IMR-90 (cell line): ENCODE data around the gene NKAIN2. TPM values are rescaled to one million over a fixed set of nuclear protein-coding genes. Genes with fewer than 3 reads are reported as not detected.

Source experiments
- ATAC-seq: fragments of 200-7000 bp; cut with Tn5 transposase; 2 replicates; pipeline ENCODE4 v1.9.1; 2020; ENCODE audit warnings: low read depth, mild to moderate bottlenecking, moderate library complexity
- BruUV-seq: library from RNA; stranded (reverse); fragments of 400-500 nt; replicated peaks from 2 replicates; lab custom pipeline; 2021; lab: Mats Ljungman, UMichigan
- CTCF ChIA-PET: fragments of 300-600 bp; formaldehyde crosslinking; extraction: SDS; loops from one replicate; lab custom pipeline; 2021; ENCODE audit warnings: antibody characterized with exemption; lab: Yijun Ruan, JAX
- POLR2A ChIA-PET: fragments of 300-600 bp; sonication (Branson Sonifier 250); formaldehyde crosslinking; loops from one replicate; lab custom pipeline; 2022; ENCODE audit warnings: antibody characterized with exemption; ENCODE audit not compliant: unreplicated experiment; lab: Charles Lee
- DNase-seq: peaks from one replicate; pipeline ENCODE4 v3.0.0; 2013
- H2AFZ ChIP-seq: replicated peaks from 2 replicates; pipeline ENCODE3; 2013; ENCODE audit warnings: low read length, mild to moderate bottlenecking; ENCODE audit not compliant: poor library complexity
- H2AK5ac ChIP-seq: 2 replicates; pipeline ENCODE4 v1.6.1; 2013; ENCODE audit warnings: low read depth, low read length, inconsistent platforms
- H2AK9ac ChIP-seq: replicated peaks from 2 replicates; pipeline ENCODE3; 2013; ENCODE audit warnings: mild to moderate bottlenecking, low read depth, low read length, moderate library complexity; ENCODE audit not compliant: poor library complexity
- H2BK120ac ChIP-seq: 2 replicates; pipeline ENCODE4 v1.6.1; 2013; ENCODE audit warnings: low read depth, low read length, inconsistent platforms
- H2BK15ac ChIP-seq: 3 replicates; pipeline ENCODE4 v1.6.1; 2013; ENCODE audit warnings: low read depth, low read length, inconsistent platforms
- H2BK20ac ChIP-seq: 2 replicates; pipeline ENCODE4 v1.6.1; 2013; ENCODE audit warnings: low read depth, mild to moderate bottlenecking, inconsistent platforms, low read length, moderate library complexity
- H2BK5ac ChIP-seq: 2 replicates; pipeline ENCODE4 v1.6.1; 2013; ENCODE audit warnings: mild to moderate bottlenecking, low read depth, low read length, inconsistent platforms; ENCODE audit not compliant: poor library complexity, severe bottlenecking
- H3K14ac ChIP-seq: replicated peaks from 2 replicates; pipeline ENCODE4 v1.6.1; 2013; ENCODE audit warnings: low read depth, low read length, inconsistent platforms
- H3K18ac ChIP-seq: 2 replicates; pipeline ENCODE4 v1.6.1; 2013; ENCODE audit warnings: low read depth, low read length, control low read depth
- H3K23ac ChIP-seq: 2 replicates; pipeline ENCODE4 v1.6.1; 2013; ENCODE audit warnings: low read depth, low read length, inconsistent platforms
- H3K27ac ChIP-seq: 2 replicates; pipeline ENCODE4 v1.5.1; 2013; ENCODE audit warnings: mild to moderate bottlenecking, control low read depth, low read length; ENCODE audit not compliant: insufficient read depth
- H3K27me3 ChIP-seq: 2 replicates; pipeline ENCODE4 v1.6.1; 2013; ENCODE audit warnings: low read length; ENCODE audit not compliant: control insufficient read depth, insufficient read depth
- H3K36me3 ChIP-seq: 2 replicates; pipeline ENCODE4 v1.6.1; 2013; ENCODE audit warnings: low read length, mixed read lengths; ENCODE audit not compliant: control insufficient read depth, insufficient read depth
- H3K4ac ChIP-seq: 2 replicates; pipeline ENCODE4 v1.6.1; 2013; ENCODE audit warnings: low read depth, low read length, inconsistent platforms
- H3K4me1 ChIP-seq: 2 replicates; pipeline ENCODE4 v1.6.1; 2013; ENCODE audit warnings: low read length, mixed read lengths; ENCODE audit not compliant: control insufficient read depth, insufficient read depth
- H3K4me2 ChIP-seq: 2 replicates; pipeline ENCODE4 v1.6.1; 2013; ENCODE audit warnings: low read depth, mild to moderate bottlenecking, control low read depth, low read length, moderate library complexity
- H3K4me3 ChIP-seq: 2 replicates; pipeline ENCODE4 v1.5.1; 2013; ENCODE audit warnings: low read depth, mild to moderate bottlenecking, control low read depth, low read length, moderate library complexity; ENCODE audit not compliant: insufficient read depth
- H3K56ac ChIP-seq: 2 replicates; pipeline ENCODE4 v1.6.1; 2013; ENCODE audit warnings: low read length, inconsistent platforms; ENCODE audit not compliant: insufficient read depth; ENCODE audit errors: extremely low read depth
- H3K79me1 ChIP-seq, 2 experiments: 2 replicates each; pipeline ENCODE4 v1.6.1; 2013; ENCODE audit warnings: low read length in 2 of 2, inconsistent platforms in 1 of 2, low read depth in 1 of 2
- H3K9ac ChIP-seq: 2 replicates; pipeline ENCODE4 v1.6.1; 2013; ENCODE audit warnings: low read depth, low read length, control low read depth
- H3K9me1 ChIP-seq: 2 replicates; pipeline ENCODE4 v1.6.1; 2013; ENCODE audit warnings: low read length, inconsistent platforms; ENCODE audit not compliant: insufficient read depth
- H3K9me3 ChIP-seq: 2 replicates; pipeline ENCODE4 v1.6.1; 2013; ENCODE audit warnings: low read length; ENCODE audit not compliant: control insufficient read depth, insufficient read depth
- H4K20me1 ChIP-seq: 2 replicates; pipeline ENCODE4 v1.6.1; 2013; ENCODE audit warnings: low read length, inconsistent platforms; ENCODE audit not compliant: insufficient read depth
- H4K5ac ChIP-seq: 2 replicates; pipeline ENCODE4 v1.6.1; 2013; ENCODE audit warnings: mild to moderate bottlenecking, low read depth, low read length, control low read depth
- H4K8ac ChIP-seq, 2 experiments: 2 replicates each; pipeline ENCODE4 v1.6.1; 2013; ENCODE audit warnings: low read depth in 2 of 2, low read length in 2 of 2, control low read depth in 1 of 2, inconsistent platforms in 1 of 2
- H4K91ac ChIP-seq: 2 replicates; pipeline ENCODE4 v1.6.1; 2013; ENCODE audit warnings: low read depth, low read length, inconsistent platforms; ENCODE audit not compliant: insufficient read depth
- BHLHE40 ChIP-seq: fragments of 150-350 bp; IDR thresholded peaks from 2 replicates; pipeline ENCODE4 v1.6.1; 2016; ENCODE audit warnings: mild to moderate bottlenecking, low read depth, low read length
- CEBPB ChIP-seq: IDR thresholded peaks from 2 replicates; pipeline ENCODE4 v1.6.1; 2012; ENCODE audit warnings: low read depth, low read length, improper control_type of control experiment
- CTCF ChIP-seq: conservative IDR thresholded peaks from 2 replicates; pipeline ENCODE4 v1.5.1; 2012; ENCODE audit warnings: mild to moderate bottlenecking, low read depth, low read length, improper control_type of control experiment
- FOS ChIP-seq: fragments of 150-350 bp; IDR thresholded peaks from 2 replicates; pipeline ENCODE4 v1.6.1; 2016; ENCODE audit warnings: low read depth, low read length
- MAZ ChIP-seq: IDR thresholded peaks from 2 replicates; pipeline ENCODE4 v1.6.1; 2012; ENCODE audit warnings: low read depth, mild to moderate bottlenecking, low read length, improper control_type of control experiment, moderate library complexity, borderline replicate concordance
- MXI1 ChIP-seq: IDR thresholded peaks from 2 replicates; pipeline ENCODE4 v1.6.1; 2012; ENCODE audit warnings: low read depth, mild to moderate bottlenecking, low read length, moderate library complexity, borderline replicate concordance
- NFE2L2 ChIP-seq: fragments of 150-350 bp; IDR thresholded peaks from 2 replicates; pipeline ENCODE4 v1.6.1; 2016; ENCODE audit warnings: low read depth, mild to moderate bottlenecking, low read length
- POLR2A ChIP-seq: IDR thresholded peaks from 2 replicates; pipeline ENCODE4 v1.6.1; 2012; ENCODE audit warnings: mild to moderate bottlenecking, low read depth, low read length
- RAD21 ChIP-seq: IDR thresholded peaks from 2 replicates; pipeline ENCODE4 v1.6.1; 2012; ENCODE audit warnings: low read length, improper control_type of control experiment
- RCOR1 ChIP-seq: IDR thresholded peaks from 2 replicates; pipeline ENCODE4 v1.6.1; 2012; ENCODE audit warnings: mild to moderate bottlenecking, low read length, improper control_type of control experiment; ENCODE audit not compliant: insufficient replicate concordance
- RFX5 ChIP-seq: IDR thresholded peaks from 2 replicates; pipeline ENCODE4 v1.8.0; 2012; ENCODE audit warnings: low read depth, mild to moderate bottlenecking, low read length, moderate library complexity
- SMC3 ChIP-seq: fragments of 150-350 bp; IDR thresholded peaks from 2 replicates; pipeline ENCODE4 v1.6.1; 2016; ENCODE audit warnings: low read depth, mild to moderate bottlenecking, antibody characterized with exemption, low read length, moderate library complexity
- USF2 ChIP-seq: fragments of 150-350 bp; IDR thresholded peaks from 2 replicates; pipeline ENCODE4 v1.6.1; 2017; ENCODE audit warnings: mild to moderate bottlenecking, antibody characterized with exemption, low read length, low read depth
- WGBS, 2 experiments: methylation state at CpG; one replicate each; pipeline versions ENCODE4 v1.1.5 to v1.1.7; 2013; ENCODE audit warnings: missing lambda C conversion rate in 2 of 2; ENCODE audit not compliant: insufficient read length in 1 of 2; ENCODE audit errors: extremely low coverage in 2 of 2; 5-methylcytosine and 5-hydroxymethylcytosine counted together
- dilution Hi-C: fragments of 300-500 bp; cut with HindIII; formaldehyde crosslinking; loops from one replicate; pipeline ENCODE4 v1.14.3; 2018; ENCODE audit warnings: low sequenced_read_pairs; ENCODE audit not compliant: unreplicated experiment
- in situ Hi-C: fragments of 300-500 bp; cut with MboI; formaldehyde crosslinking; loops from 3 replicates; pipeline ENCODE4 v1.14.3; 2019; ENCODE audit warnings: low sequenced_read_pairs, inconsistent platforms, mixed read lengths
- intact Hi-C: fragments of 100-400 bp; cut with micrococcal nuclease; formaldehyde crosslinking; loops from 2 replicates; pipeline ENCODE4 v1.10.0; 2022
- polyA plus RNA-seq, 3 experiments: library from polyadenylated mRNA; depleted of rRNA; stranded (reverse); fragments of >200 nt; gene quantifications; 2 replicates each; pipeline ENCODE4 v1.2.3, GENCODE V29; 2012; ENCODE audit warnings: low replicate concordance in 1 of 3
- total RNA-seq: library from RNA; depleted of rRNA; stranded (reverse); fragments of >200 nt; gene quantifications from 2 replicates; pipeline ENCODE4 v1.2.3, GENCODE V29; 2012
- TF ChIP-seq, protein P1 (sequence below): fragments of 150-350 bp; IDR thresholded peaks from 2 replicates; pipeline ENCODE4 v1.6.1; 2016; ENCODE audit warnings: low read depth, mild to moderate bottlenecking, low read length, moderate library complexity, borderline replicate concordance

Gene NKAIN2
- total and polyA plus RNA-seq, 2 of the 4 experiments (the other 2 are of a cell fraction): not detected

- Histone ChIP-seq H3K9ac (no peak overlapping the region), H4K8ac (no peak overlapping the region), H3K4ac (no peak overlapping the region), H4K5ac (no peak overlapping the region), H3K9me1 (no peaks in the 10 kb centered on the region), H3K36me3 (no peaks in the 10 kb centered on the region), H2BK120ac (no peak overlapping the region), H2BK5ac (no peak overlapping the region), H4K20me1 (no peaks in the 10 kb centered on the region), H3K14ac (no peak overlapping the region), H2AK5ac (no peak overlapping the region), H3K23ac (no peak overlapping the region), H3K4me2 (no peak overlapping the region), H3K4me3 (no peak overlapping the region), H3K27me3 (no peaks in the 10 kb centered on the region), H3K4me1 (no peaks in the 10 kb centered on the region), H3K79me1 (no peaks in the 10 kb centered on the region), H3K27ac (no peak overlapping the region), H2AFZ (no peak overlapping the region), H4K91ac (no peak overlapping the region), H3K18ac (no peak overlapping the region), H3K9me3 (no peaks in the 10 kb centered on the region), H2BK15ac (no peak overlapping the region), H3K56ac (no peak overlapping the region), H2AK9ac (no peak overlapping the region), H2BK20ac (no peak overlapping the region)
- ChIA-PET POLR2A (no interaction called here), CTCF (no interaction called here)
- no TSS peak for BruUV-seq
- no peak for DNase-seq
- dilution Hi-C loops (no loop called here), in situ Hi-C loops (no loop called here), intact Hi-C loops (no loop called here)
- WGBS, 2 experiments: no CpG with 5 or more reads among the region's 3 CpGs
- no peak for ATAC-seq
- TF ChIP-seq, protein P1, sequence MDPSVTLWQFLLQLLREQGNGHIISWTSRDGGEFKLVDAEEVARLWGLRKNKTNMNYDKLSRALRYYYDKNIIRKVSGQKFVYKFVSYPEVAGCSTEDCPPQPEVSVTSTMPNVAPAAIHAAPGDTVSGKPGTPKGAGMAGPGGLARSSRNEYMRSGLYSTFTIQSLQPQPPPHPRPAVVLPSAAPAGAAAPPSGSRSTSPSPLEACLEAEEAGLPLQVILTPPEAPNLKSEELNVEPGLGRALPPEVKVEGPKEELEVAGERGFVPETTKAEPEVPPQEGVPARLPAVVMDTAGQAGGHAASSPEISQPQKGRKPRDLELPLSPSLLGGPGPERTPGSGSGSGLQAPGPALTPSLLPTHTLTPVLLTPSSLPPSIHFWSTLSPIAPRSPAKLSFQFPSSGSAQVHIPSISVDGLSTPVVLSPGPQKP: no peak
- TF ChIP-seq USF2: no peak
- no peak for TF ChIP-seq RAD21
- no peak for TF ChIP-seq FOS
- TF ChIP-seq BHLHE40: no peak
- no peak for TF ChIP-seq MXI1
- TF ChIP-seq RFX5: no peak
- no peak for TF ChIP-seq POLR2A
- TF ChIP-seq CTCF: no peak
- TF ChIP-seq SMC3: no peak
- TF ChIP-seq RCOR1: no peak
- TF ChIP-seq NFE2L2: no peak
- TF ChIP-seq CEBPB: no peak
- no peak for TF ChIP-seq MAZ
These were observed 748.1 kb downstream of the NKAIN2 start for GRCh38 chr6:124551711-124552233.
